Mucosa of gallbladder (tissue), 1 donor: ENCODE measurements around the gene SREK1IP1. TPM values are rescaled to one million over a fixed set of nuclear protein-coding genes. Genes with fewer than 3 reads are reported as not detected.

Experiments
- DNase-seq: peaks from one replicate; pipeline ENCODE4 v3.0.0-alpha.2; 2020; ENCODE audit warnings: low spot score
- total RNA-seq: library from RNA; stranded (reverse); gene quantifications from one replicate; pipeline ENCODE4 v1.2.1, GENCODE V29; 2021
- donor health status: DM: no; HTN: no; CAD: no.

Gene SREK1IP1
- total RNA-seq, 1 donor from 2014 or later, result 17.1 TPM

- DNase-seq, result no peak
Observed at GRCh38 chr5:64682608-64683007, 85.9 kb downstream of the SREK1IP1 start.

- no peak for DNase-seq
Observed at GRCh38 chr5:64680289-64680688, 88.2 kb downstream of the SREK1IP1 start.

- DNase-seq, result no peak
Observed at GRCh38 chr5:64678374-64678773, 90.1 kb downstream of the SREK1IP1 start.

- no peak for DNase-seq
Observed at GRCh38 chr5:64671678-64672077, 96.8 kb downstream of the SREK1IP1 start.

- DNase-seq, result no peak
Observed at GRCh38 chr5:64670277-64670676, 98.2 kb downstream of the SREK1IP1 start.

Other genes starting within 250 kb of the SREK1IP1 start
- gene SHISAL2B, start 78.2 kb downstream of the SREK1IP1 start, total RNA-seq, result not detected
- gene CWC27, start 239 bp upstream of the SREK1IP1 start, total RNA-seq, result 21.1 TPM